Measurements from ENCODE around the gene UFD1.

- TF ChIP-seq CTCF (IDR thresholded peaks at IDR 0.05), result no peak
- no peak for TF ChIP-seq POLR2A (IDR thresholded peaks at IDR 0.05)
These were observed 72.6 kb downstream of the UFD1 start for GRCh38 chr22:19406281-19406811.
